HG03045 (cell line): Measurements from ENCODE around the gene LRFN2.

ENCODE experiments used
- ATAC-seq: cut with Tn5 transposase; IDR thresholded peaks from one replicate; pipeline ENCODE4 v1.9.1; 2021; ENCODE audit warnings: mild to moderate bottlenecking, moderate library complexity; ENCODE audit not compliant: unreplicated experiment

Gene LRFN2

DNA sequence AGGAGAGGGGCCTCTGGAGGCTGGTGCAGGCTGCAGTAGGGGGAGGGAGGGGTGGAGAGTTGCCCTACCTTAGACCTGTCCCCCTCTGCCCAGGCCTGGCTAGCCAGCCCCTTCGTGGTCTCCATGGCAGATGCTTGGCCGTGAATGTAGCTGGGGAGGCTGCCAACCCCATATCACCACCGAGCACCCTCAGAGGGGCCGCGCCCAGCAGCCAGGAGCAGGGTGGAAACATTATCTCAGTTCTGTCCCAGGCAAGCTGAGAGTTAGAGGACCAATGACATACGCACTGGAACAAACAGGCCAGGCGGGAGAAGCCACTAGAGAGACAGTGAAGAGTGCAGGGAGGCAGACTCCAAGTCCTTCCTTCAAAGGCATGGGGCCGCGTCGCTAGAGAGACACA, 66.5 kb downstream of the LRFN2 start:
- ATAC-seq: no peak

GRCh38 chr6:40520084-40520483, 67.1 kb downstream of the LRFN2 start:
- no peak for ATAC-seq

- ATAC-seq: no peak
These were observed 69.5 kb downstream of the LRFN2 start for GRCh38 chr6:40517654-40518053.

GRCh38 chr6:40516429-40516828, 70.7 kb downstream of the LRFN2 start:
- ATAC-seq: no peak

DNA sequence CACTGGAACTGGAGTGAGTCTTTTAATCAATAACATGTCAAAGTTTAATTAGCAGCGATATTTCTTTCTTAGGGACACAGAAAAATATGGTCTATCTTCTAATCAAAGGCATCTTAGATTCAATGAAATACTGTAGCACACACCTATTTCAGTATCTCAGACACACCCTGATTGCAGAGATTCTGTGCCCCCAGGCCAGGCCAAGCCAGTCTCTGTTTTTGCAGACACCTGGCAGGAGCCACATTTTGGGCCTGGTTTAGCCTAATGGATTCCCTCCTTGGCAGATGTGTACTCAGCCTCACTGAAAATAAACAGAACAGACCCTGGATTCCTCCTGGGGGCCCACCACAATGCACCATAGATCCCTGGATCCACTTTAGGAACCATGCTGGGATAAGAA, 74.8 kb downstream of the LRFN2 start:
- no peak for ATAC-seq

- no peak for ATAC-seq
These were observed 75.3 kb downstream of the LRFN2 start for GRCh38 chr6:40511884-40512283.

GRCh38 chr6:40510442-40510841, 76.7 kb downstream of the LRFN2 start:
- no peak for ATAC-seq

DNA sequence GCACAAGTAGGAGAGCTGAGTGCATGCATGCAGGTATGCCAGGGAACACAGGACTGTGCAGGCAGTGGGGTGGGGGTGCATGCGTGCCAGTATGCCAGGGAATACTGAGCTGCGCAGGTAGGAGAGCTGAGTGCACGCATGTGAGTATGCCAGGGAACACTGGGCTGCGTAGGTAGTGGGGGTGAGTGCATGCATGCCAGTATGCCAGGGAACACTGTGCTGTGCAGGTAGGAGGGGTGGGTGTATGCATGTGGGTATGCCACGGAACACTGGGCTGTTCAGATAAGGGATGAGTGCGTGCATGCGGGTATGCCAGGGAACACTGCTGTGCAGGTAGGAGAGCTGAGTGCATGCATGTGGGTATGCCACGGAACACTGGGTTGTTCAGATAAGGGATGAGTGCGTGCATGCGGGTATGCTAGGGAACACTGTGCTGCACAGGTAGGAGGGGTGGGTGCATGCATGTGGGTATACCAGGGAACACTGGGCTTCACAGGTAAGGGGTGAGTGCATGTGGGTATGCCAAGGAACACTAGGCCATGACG, 77.4 kb downstream of the LRFN2 start:
- no peak for ATAC-seq

DNA sequence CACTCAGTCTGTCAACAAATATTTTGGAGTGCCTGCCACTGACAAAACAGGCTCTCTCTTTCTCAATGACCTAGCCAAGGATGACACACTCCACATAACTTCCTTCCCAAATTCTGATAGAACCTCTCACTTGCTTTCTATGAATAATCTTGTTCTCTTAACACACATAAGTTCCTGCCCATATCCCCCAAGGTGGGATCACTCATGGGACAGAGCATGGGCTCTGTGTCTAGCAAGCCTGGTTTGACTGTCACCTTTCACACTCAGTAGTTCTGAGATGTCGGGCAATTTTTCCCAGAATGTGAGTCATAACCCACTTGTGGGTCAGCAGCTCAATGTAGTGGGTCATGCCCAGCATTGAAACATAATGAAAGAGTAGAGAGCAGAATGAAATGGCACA, 78.1 kb downstream of the LRFN2 start:
- no peak for ATAC-seq

- ATAC-seq: no peak
These were observed 80.2 kb downstream of the LRFN2 start for GRCh38 chr6:40506954-40507353.

DNA sequence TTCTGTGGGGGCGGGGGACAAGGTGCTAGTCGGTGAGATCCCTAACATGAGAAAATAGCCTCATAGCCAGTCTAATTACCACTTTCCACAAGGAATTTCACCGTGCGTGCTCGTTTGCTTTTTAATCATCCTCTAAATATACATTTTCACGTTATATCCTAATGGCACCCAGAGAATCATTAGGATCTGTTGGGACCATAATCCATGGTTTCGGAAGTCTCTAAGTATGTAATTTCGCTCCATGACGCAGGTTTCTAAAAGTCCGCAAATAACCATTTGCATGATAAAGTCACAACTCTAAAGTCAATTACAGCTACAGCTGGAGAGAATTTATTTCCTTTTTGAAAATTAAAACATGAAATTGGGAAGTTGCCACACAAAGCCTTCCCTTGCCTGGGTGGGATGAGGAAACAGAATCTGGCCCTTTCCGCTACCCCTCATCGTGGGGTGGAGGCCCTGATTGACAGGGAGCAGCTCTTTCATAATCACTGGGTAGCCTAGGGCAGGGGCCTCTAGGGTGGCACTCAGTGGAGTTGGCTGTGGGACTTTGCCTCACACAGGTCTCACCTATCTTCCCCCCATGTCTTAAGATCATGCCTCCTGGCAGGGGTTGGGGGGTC, 81.9 kb downstream of the LRFN2 start:
- ATAC-seq: no peak

- no peak for ATAC-seq
These were observed 82.9 kb downstream of the LRFN2 start for GRCh38 chr6:40504274-40504673.

GRCh38 chr6:40500227-40500626, 86.9 kb downstream of the LRFN2 start:
- ATAC-seq: no peak

DNA sequence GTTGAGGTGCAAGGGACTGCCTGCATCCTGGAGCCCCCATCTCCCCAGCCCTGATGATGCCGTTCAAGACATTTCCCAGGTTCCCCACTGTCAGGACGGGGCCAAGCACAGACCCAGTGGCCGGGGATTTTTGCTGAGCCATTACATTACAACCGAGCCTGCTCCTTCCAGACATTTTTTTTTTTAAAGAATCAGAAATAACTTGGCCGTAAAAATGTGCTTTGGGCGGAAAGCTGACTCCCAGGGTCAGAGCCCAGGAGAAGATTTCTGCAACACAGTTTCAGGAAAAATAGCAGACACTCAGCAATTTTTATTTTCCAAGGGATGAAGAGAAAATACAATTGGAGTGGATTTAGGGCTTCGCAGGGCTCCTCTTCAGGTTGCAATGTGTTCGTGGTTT, 87.9 kb downstream of the LRFN2 start:
- ATAC-seq: no peak

DNA sequence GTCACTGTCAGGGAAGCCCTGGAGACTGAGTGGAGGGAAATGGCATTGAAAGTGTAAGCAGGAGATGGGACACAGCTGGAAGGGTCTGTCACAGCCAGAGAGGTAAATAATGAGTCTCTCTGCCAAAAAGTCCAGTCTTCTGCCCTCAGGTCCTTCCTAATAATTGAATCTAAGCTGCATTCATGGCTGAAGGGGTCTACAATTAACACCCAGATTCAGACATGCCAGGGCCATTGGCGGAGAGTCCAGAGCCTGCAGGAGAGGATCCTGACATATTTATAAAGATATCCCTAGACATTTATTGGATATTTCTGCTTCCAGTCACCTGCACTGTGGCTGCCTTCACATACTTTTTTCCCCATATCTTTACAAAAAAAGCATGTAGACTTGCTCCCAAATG, 89.0 kb downstream of the LRFN2 start:
- ATAC-seq: no peak

- no peak for ATAC-seq
These were observed 95.0 kb downstream of the LRFN2 start for GRCh38 chr6:40492187-40492586.

- no peak for ATAC-seq
These were observed 96.7 kb downstream of the LRFN2 start for GRCh38 chr6:40490508-40490907.

GRCh38 chr6:40489798-40490197, 97.4 kb downstream of the LRFN2 start:
- no peak for ATAC-seq

DNA sequence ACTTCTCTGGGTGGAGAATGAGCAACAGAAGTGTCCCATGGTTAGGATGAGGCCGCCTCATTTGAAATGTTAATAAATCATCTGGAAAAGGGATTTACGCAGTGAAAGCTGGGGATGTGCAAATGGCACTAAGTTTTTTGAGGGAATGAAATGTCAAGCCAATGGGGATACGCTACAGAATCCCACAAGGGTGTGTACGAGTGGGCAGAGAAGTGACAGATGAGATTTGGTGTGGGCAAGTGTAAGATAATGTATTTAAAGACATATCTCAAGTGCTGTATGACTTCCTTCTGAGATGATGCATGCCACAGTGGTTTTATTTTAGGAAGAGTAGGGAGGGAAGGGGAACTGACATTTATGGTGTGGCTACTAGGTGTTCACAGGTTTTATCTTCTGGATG, 100.6 kb downstream of the LRFN2 start:
- ATAC-seq: no peak

DNA sequence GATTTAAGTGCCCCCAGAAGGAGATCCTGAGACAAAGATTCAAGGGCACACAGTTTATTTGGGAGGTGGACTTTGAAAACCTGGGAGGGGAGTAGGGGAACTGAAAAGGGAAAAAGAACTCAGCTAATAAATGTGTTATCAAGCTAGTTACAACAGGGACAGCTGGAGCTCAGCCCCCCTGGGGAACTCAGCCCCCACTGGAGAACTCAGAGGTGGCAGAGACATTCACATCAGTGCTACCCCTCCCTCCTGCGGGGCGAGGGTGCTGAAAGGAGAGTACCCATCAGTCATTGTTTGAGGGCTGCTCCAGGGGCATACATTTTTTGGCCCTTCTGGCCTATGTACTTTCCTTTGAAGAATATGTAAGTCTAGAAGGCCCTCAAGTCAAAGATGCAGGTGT, 101.4 kb downstream of the LRFN2 start:
- ATAC-seq: no peak

- ATAC-seq: no peak
These were observed 101.9 kb downstream of the LRFN2 start for GRCh38 chr6:40485300-40485699.

DNA sequence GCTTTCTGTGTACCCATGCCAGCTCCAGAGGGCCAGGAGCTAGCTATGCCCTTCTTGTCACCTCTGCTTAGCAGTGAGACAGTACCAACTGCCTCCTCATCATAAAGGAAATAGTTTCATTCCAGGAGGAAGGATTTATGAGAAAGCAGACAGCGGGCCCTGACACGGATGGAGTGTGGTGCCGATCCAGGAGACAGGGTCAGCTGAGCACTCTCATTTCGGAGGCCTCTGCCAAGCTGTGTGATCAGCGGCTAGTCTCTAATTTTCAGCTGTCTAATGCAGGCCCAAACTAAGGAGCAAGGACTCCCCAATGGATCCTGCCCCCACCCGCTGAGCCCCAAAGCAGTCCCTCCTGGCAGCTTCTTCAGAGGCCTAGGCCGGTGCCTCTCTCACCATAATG, 103.1 kb downstream of the LRFN2 start:
- no peak for ATAC-seq

GRCh38 chr6:40482532-40482931, 104.6 kb downstream of the LRFN2 start:
- no peak for ATAC-seq
